H1 (cell line): ENCODE data around the gene RAD51B.

Experiments
- CHD2 ChIP-seq: IDR thresholded peaks from 2 replicates; pipeline ENCODE4 v1.6.1; 2012; ENCODE audit warnings: low read length, improper control_type of control experiment
- CREB1 ChIP-seq: IDR thresholded peaks from 2 replicates; pipeline ENCODE4 v1.6.1; 2012; ENCODE audit warnings: inconsistent platforms
- CTCF ChIP-seq, 3 experiments: IDR thresholded peaks; 1 replicate in 2 of 3; 2 replicates in 1 of 3; pipeline versions ENCODE4 v1.5.1 to v1.6.1; 2011; ENCODE audit warnings: low read length in 3 of 3, mild to moderate bottlenecking in 3 of 3, inconsistent platforms in 2 of 3, low read depth in 1 of 3, moderate library complexity in 1 of 3; ENCODE audit not compliant: insufficient read depth in 1 of 3; ENCODE audit errors: control extremely low read depth in 1 of 3
- GABPA ChIP-seq: IDR thresholded peaks from 2 replicates; pipeline ENCODE4 v1.6.1; 2011; ENCODE audit warnings: mild to moderate bottlenecking, low read length, moderate library complexity, borderline replicate concordance; ENCODE audit not compliant: insufficient read depth
- MAX ChIP-seq: IDR thresholded peaks from 2 replicates; pipeline ENCODE4 v1.6.1; 2012; ENCODE audit warnings: inconsistent platforms
- POLR2A ChIP-seq, 2 experiments: IDR thresholded peaks; 1 replicate in 1 of 2; 2 replicates in 1 of 2; pipeline ENCODE4 v1.6.1; 2011; ENCODE audit warnings: low read depth in 2 of 2, low read length in 2 of 2, mild to moderate bottlenecking in 2 of 2; ENCODE audit errors: control extremely low read depth in 1 of 2
- POLR2AphosphoS5 ChIP-seq: IDR thresholded peaks from 2 replicates; pipeline ENCODE4 v1.6.1; 2011; ENCODE audit warnings: low read depth, low read length
- RNF2 ChIP-seq: fragments of 200-900, 300-1000 bp; sonication (generic); IDR thresholded peaks from 2 replicates; pipeline ENCODE4 v1.7.1; 2016; ENCODE audit warnings: borderline replicate concordance, low read depth, mild to moderate bottlenecking, antibody characterized with exemption, low read length; ENCODE audit not compliant: poor library complexity, severe bottlenecking; ENCODE audit errors: missing control alignments
- SIX5 ChIP-seq: IDR thresholded peaks from 2 replicates; pipeline ENCODE4 v1.6.1; 2011; ENCODE audit warnings: mild to moderate bottlenecking, low read depth, low read length
- SP1 ChIP-seq: IDR thresholded peaks from 2 replicates; pipeline ENCODE4 v1.6.1; 2011; ENCODE audit warnings: low read depth, low read length
- SP2 ChIP-seq: IDR thresholded peaks from 2 replicates; pipeline ENCODE4 v1.6.1; 2012; ENCODE audit warnings: mild to moderate bottlenecking, low read length, inconsistent platforms

GRCh38 chr14:67996235-67996634 is 176.7 kb downstream of the RAD51B start:
- TF ChIP-seq CHD2 (no peak), CTCF (IDR thresholded peaks at IDR 0.05; ENCODE audit: control extremely low read depth in 1 of 3, insufficient read depth in 1 of 3, low read depth in 1 of 3, low read length in 3 of 3) (no peak), MAX (no peak), SP2 (no peak), SIX5 (no peak), POLR2AphosphoS5 (no peak), SP1 (no peak), POLR2A (IDR thresholded peaks at IDR 0.05; ENCODE audit: control extremely low read depth in 1 of 2, low read depth in 2 of 2, low read length in 2 of 2) (no peak), RNF2 (no peak), CREB1 (no peak), GABPA (no peak)
